ENCODE data around the gene KIF1B. TPM values are rescaled to one million over a fixed set of nuclear protein-coding genes. Genes with fewer than 3 reads are reported as not detected.

Gene KIF1B
- polyA plus RNA-seq, 1 experiment = 26.9 TPM

- Histone ChIP-seq H3K9me3 (ENCODE audit: control insufficient read depth, insufficient read depth, low read length) (no peaks in the 10 kb centered on the region), H3K4me3 (ENCODE audit: low read depth, low read length) (no peak overlapping the region), H3K27me3 (ENCODE audit: control insufficient read depth, insufficient read depth, low read length) (no peaks in the 10 kb centered on the region), H3K27ac (ENCODE audit: low read depth, low read length) (peak overlapping the region; percentile 93)
- TF ChIP-seq CTCF (IDR thresholded peaks at IDR 0.05; ENCODE audit: low read depth, low read length) = no peak
- DNase-seq (ENCODE audit: low read depth, low spot score) = peak; percentile 64
- POLR2A ChIA-PET = interaction anchor here (1.7 to 2.1 kb wide), 2 partner anchors 21 to 24 kb away, joined by 6 to 22 read pairs; partner anchors contain the start of gene PGD
- CTCF ChIA-PET = interaction anchor here (1.3 to 5.5 kb wide), 10 partner anchors 9 to 169 kb away, joined by 3 to 78 read pairs (median 13); partner anchors contain the start of genes CENPS and KIF1B
Measured at GRCh38 chr1:10378081-10378841, 167.9 kb downstream of the KIF1B start.

GRCh38 chr1:10379101-10379620, 168.8 kb downstream of the KIF1B start:
- ChIA-PET POLR2A (interaction anchor here (2.1 to 2.2 kb wide), 2 partner anchors 20 to 21 kb away, joined by 22 to 42 read pairs; partner anchors contain the start of gene PGD), CTCF (interaction anchor here (2.2 to 5.5 kb wide), 5 partner anchors 8 to 115 kb away, joined by 13 to 78 read pairs (median 28); partner anchors contain the start of gene CENPS)
- H3K27ac ChIP-seq (ENCODE audit: low read depth, low read length) = peak overlapping the region; percentile 93
- no peaks in the 10 kb centered on the region for H3K27me3 ChIP-seq (ENCODE audit: control insufficient read depth, insufficient read depth, low read length)
- no peaks in the 10 kb centered on the region for H3K9me3 ChIP-seq (ENCODE audit: control insufficient read depth, insufficient read depth, low read length)
- DNase-seq (ENCODE audit: low read depth, low spot score) = no peak
- TF ChIP-seq CTCF (IDR thresholded peaks at IDR 0.05; ENCODE audit: low read depth, low read length) = no peak
- H3K4me3 ChIP-seq (ENCODE audit: low read depth, low read length) = no peak overlapping the region

GRCh38 chr1:10379676-10380075, 169.3 kb downstream of the KIF1B start:
- POLR2A ChIA-PET = interaction anchor here (1.5 to 2.2 kb wide), 2 partner anchors 20 to 36 kb away, joined by 5 to 42 read pairs; partner anchors contain the start of gene PGD

GRCh38 chr1:10380594-10381275, 170.4 kb downstream of the KIF1B start:
- Histone ChIP-seq H3K27me3 (ENCODE audit: control insufficient read depth, insufficient read depth, low read length) (no peaks in the 10 kb centered on the region), H3K9me3 (ENCODE audit: control insufficient read depth, insufficient read depth, low read length) (no peaks in the 10 kb centered on the region), H3K27ac (ENCODE audit: low read depth, low read length) (peak overlapping the region; percentile 87), H3K4me3 (ENCODE audit: low read depth, low read length) (no peak overlapping the region)
- POLR2A ChIA-PET = interaction anchor here (1.0 to 2.2 kb wide), 5 partner anchors 19 to 50 kb away, joined by 3 to 42 read pairs (median 5); partner anchors contain the start of genes CENPS and PGD
- CTCF ChIA-PET = interaction anchor here (1.4 to 2.9 kb wide), 3 partner anchors 19 to 113 kb away, joined by 5 to 28 read pairs (median 13); partner anchors contain the start of gene CENPS
- no peak for TF ChIP-seq CTCF (IDR thresholded peaks at IDR 0.05; ENCODE audit: low read depth, low read length)
- peak; percentile 84 for DNase-seq (ENCODE audit: low read depth, low spot score)

More at GRCh38 chr1:10379676-10380075, 169.3 kb downstream of the KIF1B start:
- TF ChIP-seq CTCF (IDR thresholded peaks at IDR 0.05; ENCODE audit: low read depth, low read length) = no peak
- DNase-seq (ENCODE audit: low read depth, low spot score) = no peak
- Histone ChIP-seq H3K27me3 (ENCODE audit: control insufficient read depth, insufficient read depth, low read length) (no peaks in the 10 kb centered on the region), H3K9me3 (ENCODE audit: control insufficient read depth, insufficient read depth, low read length) (no peaks in the 10 kb centered on the region), H3K4me3 (ENCODE audit: low read depth, low read length) (no peak overlapping the region), H3K27ac (ENCODE audit: low read depth, low read length) (no peak overlapping the region)
- CTCF ChIA-PET = interaction anchor here (2.6 to 2.9 kb wide), 2 partner anchors 50 to 114 kb away, joined by 13 to 28 read pairs; partner anchors contain the start of gene CENPS

Data from AG04450 (cell line).